SJCRH30 (cell line): ENCODE results near the gene SLC38A2. TPM values are rescaled to one million over a fixed set of nuclear protein-coding genes. Genes with fewer than 3 reads are reported as not detected.
A peak's percentile ranks its signal among the peaks of the same experiment; 100 is the strongest.

ENCODE experiments used
- DNase-seq, 2 experiments: peaks; one replicate each; pipeline ENCODE4 v3.0.0-alpha.2; 2015 to 2020
- H3K27ac ChIP-seq: fragments of 250-450 bp; sonication (Bioruptor Pico); 2 replicates; pipeline ENCODE4 v1.5.1; 2020; ENCODE audit warnings: mild to moderate bottlenecking, moderate library complexity
- H3K27me3 ChIP-seq: fragments of 250-450 bp; sonication (Bioruptor Pico); 2 replicates; pipeline ENCODE4 v1.5.1; 2020; ENCODE audit warnings: mild to moderate bottlenecking, moderate library complexity
- H3K36me3 ChIP-seq: fragments of 250-450 bp; sonication (Bioruptor Pico); 2 replicates; pipeline ENCODE4 v1.5.1; 2020; ENCODE audit warnings: mild to moderate bottlenecking, moderate library complexity
- H3K4me1 ChIP-seq: fragments of 250-450 bp; sonication (Bioruptor Pico); 2 replicates; pipeline ENCODE4 v1.5.1; 2020; ENCODE audit warnings: mild to moderate bottlenecking, moderate library complexity
- H3K4me3 ChIP-seq: fragments of 250-450 bp; sonication (Bioruptor Pico); 2 replicates; pipeline ENCODE4 v1.5.1; 2020; ENCODE audit warnings: mild to moderate bottlenecking, moderate library complexity
- H3K9me3 ChIP-seq: fragments of 250-450 bp; sonication (Bioruptor Pico); replicated peaks from 2 replicates; pipeline ENCODE4 v1.5.1; 2020; ENCODE audit warnings: mild to moderate bottlenecking, moderate library complexity
- total RNA-seq: library from RNA; depleted of rRNA; stranded (reverse); fragments of >200 nt; shearing (Covaris generic); gene quantifications from 2 replicates; pipeline ENCODE4 v1.2.3, GENCODE V29; 2014

The SLC38A2 gene
- total RNA-seq, 1 experiment from 2014 or later, result 260 TPM

DNA sequence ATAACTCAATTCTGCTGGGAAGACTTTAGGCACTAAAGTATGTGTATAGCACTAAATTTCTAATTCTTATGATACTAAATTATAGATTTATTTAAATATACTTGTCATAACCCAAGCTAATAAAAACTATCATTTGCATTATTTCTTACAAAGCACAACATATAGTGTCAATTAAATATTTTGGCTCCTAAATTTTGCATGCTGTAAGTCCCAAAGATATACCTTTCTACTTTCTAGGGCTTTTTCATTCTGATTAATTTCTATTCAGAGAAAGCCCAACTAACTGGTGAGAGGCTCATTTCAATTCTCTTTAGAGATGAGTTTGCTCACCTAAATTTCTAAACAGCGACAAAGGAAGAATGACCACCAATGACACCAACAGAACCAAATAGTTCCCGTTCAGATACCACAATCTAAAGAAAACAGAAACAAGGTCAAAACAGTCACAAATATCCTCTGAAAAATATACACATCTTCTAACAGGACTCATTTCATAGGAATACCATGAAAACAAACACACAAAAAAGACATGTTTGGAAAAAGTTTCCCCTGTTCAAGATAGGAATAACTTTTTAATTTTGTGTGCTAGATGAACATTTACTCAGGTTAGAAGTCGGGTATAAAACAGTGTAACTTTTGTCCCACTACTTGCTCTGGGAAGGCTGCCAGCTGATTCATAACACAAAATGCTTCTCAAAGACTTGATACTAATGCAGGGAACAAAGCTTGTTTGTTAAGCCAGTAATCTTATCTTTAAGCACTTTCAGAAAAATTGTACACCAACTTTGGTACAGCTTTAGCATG lies 7.6 kb downstream of the SLC38A2 start:
- no peaks in the 10 kb centered on the region for H3K9me3 ChIP-seq
- no peak overlapping the region for H3K27ac ChIP-seq
- H3K4me1 ChIP-seq, result peaks cover 47% of the 10 kb centered on the region
- H3K4me3 ChIP-seq, result no peak overlapping the region
- peak; percentile 68 to 86 for DNase-seq
- peaks cover 100% of the 10 kb centered on the region for H3K36me3 ChIP-seq
- H3K27me3 ChIP-seq, result no peaks in the 10 kb centered on the region

DNA sequence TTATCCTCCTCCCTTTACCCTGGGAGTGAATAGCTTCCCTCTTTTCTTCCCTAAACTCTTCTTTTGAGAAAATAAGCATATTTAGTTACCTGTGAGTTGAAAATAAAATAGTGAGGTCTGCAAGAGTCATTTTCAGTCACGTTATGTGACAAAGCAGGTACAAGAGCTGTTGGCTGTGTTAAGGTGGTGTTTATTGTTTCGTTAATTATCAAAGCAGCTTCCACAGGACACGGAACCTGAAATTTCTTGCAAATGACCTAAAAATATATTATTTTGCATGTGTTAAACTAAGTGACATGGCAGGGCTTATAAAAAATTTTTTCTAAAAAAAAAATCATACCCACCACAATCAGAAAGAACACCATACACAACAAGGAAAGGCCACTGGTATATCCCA lies 8.3 kb downstream of the SLC38A2 start:
- DNase-seq, result no peak
- Histone ChIP-seq H3K4me1 (peaks cover 40% of the 10 kb centered on the region), H3K4me3 (no peak overlapping the region)

DNA sequence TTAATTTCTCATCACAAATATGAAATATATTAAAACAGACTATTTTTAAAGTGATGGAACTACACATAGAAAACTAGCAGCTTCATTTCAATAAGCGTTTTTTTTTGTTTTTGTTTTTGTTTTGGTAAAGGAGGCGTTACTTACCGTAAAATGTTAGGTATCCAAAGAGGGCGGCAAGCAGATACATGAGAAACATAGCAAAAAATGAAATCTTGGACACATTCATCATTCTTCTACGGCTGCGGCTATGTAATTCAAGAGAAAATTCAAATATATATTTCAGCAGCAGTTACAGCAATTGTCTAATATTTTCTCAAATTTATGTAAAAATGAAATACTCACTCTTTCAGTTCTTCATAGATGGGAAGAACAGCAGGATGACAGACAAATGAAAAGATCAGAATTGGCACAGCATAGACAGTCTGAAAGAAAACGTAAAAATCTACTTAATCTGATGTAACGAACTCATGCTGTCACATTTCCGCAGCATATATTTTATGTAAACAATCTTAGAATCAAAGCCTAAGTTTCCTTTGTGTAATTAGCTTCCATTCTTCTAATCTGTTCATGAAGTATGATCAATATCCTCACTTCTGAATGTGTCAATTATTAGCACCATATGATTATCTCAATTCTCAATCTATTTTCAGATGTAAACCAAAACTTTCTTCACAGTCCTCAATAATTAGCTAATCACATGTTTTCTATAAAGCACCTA lies 8.8 kb downstream of the SLC38A2 start:
- H3K27ac ChIP-seq, result no peak overlapping the region
- peaks cover 100% of the 10 kb centered on the region for H3K36me3 ChIP-seq
- no peak for DNase-seq
- H3K4me1 ChIP-seq, result peaks cover 35% of the 10 kb centered on the region
- no peak overlapping the region for H3K4me3 ChIP-seq
- H3K27me3 ChIP-seq, result no peaks in the 10 kb centered on the region
- no peaks in the 10 kb centered on the region for H3K9me3 ChIP-seq

More for the DNA sequence above, 8.3 kb downstream of the SLC38A2 start:
- Histone ChIP-seq H3K9me3 (no peaks in the 10 kb centered on the region), H3K36me3 (peaks cover 100% of the 10 kb centered on the region), H3K27ac (no peak overlapping the region), H3K27me3 (no peaks in the 10 kb centered on the region)

DNA sequence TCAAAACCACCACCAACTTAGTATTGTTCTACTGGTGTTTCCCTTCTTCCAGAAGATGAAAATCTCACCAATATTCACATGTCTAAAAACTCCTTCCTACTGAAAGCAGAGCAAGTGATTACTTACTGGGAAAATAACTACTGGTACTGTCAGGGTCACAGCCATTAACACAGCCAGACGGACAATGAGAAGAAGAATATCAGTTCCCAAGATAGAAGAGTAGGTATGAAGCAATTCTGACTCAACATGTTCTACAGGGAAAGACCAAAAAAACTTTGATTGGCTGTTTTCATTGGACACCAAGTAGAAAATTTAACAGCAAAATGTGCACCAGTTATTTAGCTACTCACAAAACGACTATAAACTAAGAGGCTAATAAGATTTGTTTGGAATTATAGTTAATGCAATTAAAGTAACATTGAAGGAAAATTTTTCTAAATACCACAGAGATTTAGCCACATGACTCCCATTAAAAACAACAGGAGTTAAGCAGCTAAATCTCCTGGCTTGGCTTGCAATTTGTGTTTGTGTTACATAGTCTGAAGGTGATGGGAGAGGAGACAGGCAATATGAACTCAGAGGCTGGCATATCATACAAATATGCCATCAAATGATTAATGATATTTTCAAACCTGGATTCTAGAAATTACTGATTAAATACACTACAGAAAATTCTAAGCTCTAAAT lies 9.5 kb downstream of the SLC38A2 start:
- Histone ChIP-seq H3K27me3 (no peaks in the 10 kb centered on the region), H3K9me3 (no peaks in the 10 kb centered on the region), H3K27ac (no peak overlapping the region), H3K4me1 (peaks cover 28% of the 10 kb centered on the region), H3K36me3 (peaks cover 97% of the 10 kb centered on the region), H3K4me3 (no peak overlapping the region)
- DNase-seq, result no peak

DNA sequence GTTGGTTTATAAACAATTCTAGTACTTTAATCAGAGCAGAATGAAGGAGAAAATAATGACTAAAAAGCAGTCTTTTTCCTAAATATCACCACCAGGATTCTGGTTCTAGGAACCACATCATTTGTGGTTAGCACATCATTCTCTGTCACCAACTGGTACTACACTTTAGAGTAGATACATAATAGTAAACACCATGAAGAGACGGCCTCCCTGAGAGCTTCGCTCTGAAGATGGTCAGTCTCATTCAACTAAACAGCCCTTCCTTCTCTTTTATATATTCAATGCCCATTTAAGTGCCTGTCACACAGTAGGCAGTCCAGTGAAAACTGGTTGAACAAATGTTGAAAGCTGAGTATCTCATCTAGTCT lies 10.9 kb downstream of the SLC38A2 start:
- Histone ChIP-seq H3K27ac (no peak overlapping the region), H3K4me3 (no peak overlapping the region), H3K9me3 (no peaks in the 10 kb centered on the region), H3K4me1 (peaks cover 20% of the 10 kb centered on the region), H3K36me3 (peaks cover 83% of the 10 kb centered on the region), H3K27me3 (no peaks in the 10 kb centered on the region)
- DNase-seq, result no peak

DNA sequence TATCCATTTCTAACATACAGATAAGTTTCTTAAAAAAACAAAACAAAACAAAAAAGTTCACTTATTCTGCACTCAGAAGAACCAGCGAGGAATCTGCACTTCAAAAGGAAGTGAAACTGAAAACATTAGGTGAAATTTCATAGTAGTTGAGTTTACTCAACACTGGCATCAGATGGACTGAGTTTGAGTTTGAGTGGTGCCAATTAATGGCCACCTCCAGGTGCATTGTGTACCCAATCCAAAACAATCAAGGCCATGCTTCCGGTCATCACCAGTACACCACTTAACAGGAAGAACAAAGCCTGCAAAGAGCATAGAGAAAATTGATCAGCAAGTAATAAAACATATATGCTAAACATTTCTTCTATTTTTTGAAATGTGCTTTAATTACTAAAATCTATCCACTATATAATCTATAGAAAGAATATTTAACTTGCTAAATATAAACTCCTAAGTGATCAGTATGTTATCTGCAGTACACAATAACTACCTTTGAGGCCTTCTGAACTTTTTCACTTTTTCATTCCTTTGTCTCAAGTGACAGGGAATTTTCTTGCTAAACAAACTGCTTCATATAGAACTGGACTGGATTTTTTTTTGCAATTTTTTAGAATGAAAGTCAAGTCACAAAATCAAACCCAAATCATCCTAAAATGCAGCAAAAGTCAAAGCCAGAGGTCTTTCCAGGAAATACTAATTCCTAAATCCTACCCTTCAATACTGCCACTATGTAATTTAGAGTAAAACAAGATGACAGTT lies 11.5 kb downstream of the SLC38A2 start:
- no peaks in the 10 kb centered on the region for H3K9me3 ChIP-seq
- H3K4me3 ChIP-seq, result no peak overlapping the region
- peaks cover 14% of the 10 kb centered on the region for H3K4me1 ChIP-seq
- H3K27ac ChIP-seq, result no peak overlapping the region
- peaks cover 77% of the 10 kb centered on the region for H3K36me3 ChIP-seq
- no peaks in the 10 kb centered on the region for H3K27me3 ChIP-seq
- no peak for DNase-seq

DNA sequence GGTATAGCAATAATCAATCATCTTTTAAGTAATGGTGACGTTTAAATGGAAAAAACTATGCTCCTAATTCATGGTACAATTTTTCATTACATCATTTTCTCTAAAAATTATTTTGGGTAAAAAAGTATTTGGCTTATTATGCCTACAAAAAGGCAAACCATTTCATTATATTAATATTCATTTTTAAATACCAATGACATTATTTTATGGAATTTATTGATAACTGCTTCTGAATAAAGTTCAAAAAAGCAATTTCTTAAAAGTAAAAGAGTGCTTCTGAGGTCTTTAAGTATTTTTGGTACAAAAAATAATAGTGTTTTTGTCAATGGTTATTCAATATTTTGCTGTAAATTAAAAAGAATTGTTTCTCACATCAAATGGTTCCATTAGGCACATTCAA lies 12.2 kb downstream of the SLC38A2 start:
- no peak for DNase-seq
- Histone ChIP-seq H3K4me3 (no peak overlapping the region), H3K4me1 (peaks cover 7% of the 10 kb centered on the region), H3K27ac (no peak overlapping the region), H3K36me3 (peaks cover 70% of the 10 kb centered on the region), H3K27me3 (no peaks in the 10 kb centered on the region), H3K9me3 (no peaks in the 10 kb centered on the region)

DNA sequence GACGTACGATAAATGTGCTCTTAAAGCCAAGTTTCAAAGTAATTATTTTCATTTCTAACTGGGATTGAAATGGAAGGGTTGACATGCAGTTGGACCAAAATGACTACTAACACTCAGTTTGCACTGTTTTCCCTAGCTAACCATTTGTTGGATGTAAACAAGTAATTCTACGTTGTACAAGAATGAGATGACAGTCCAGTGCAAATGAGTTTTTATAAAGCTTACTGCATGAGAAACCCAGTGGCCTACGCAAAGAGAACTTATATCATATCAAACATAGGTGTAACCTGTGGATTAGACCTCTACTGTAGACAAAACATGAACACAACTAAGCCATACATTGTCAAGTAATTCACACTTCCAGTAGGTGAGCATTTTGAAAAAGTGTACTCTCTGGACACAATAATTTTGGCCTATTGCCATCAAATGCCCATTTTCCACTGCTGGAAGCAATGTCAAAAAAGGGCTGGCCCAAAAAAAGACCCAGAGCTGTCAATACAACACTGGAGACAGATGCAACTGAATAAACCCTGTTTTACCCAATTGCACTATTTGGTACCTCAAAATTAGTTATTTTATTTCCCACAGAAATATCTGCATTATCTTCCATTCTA lies 12.8 kb downstream of the SLC38A2 start:
- DNase-seq, result no peak
- H3K4me3 ChIP-seq, result no peak overlapping the region
- H3K36me3 ChIP-seq, result peaks cover 64% of the 10 kb centered on the region
- H3K9me3 ChIP-seq, result no peaks in the 10 kb centered on the region
- H3K27me3 ChIP-seq, result no peaks in the 10 kb centered on the region
- H3K4me1 ChIP-seq, result peaks cover under 1% of the 10 kb centered on the region
- H3K27ac ChIP-seq, result no peak overlapping the region

DNA sequence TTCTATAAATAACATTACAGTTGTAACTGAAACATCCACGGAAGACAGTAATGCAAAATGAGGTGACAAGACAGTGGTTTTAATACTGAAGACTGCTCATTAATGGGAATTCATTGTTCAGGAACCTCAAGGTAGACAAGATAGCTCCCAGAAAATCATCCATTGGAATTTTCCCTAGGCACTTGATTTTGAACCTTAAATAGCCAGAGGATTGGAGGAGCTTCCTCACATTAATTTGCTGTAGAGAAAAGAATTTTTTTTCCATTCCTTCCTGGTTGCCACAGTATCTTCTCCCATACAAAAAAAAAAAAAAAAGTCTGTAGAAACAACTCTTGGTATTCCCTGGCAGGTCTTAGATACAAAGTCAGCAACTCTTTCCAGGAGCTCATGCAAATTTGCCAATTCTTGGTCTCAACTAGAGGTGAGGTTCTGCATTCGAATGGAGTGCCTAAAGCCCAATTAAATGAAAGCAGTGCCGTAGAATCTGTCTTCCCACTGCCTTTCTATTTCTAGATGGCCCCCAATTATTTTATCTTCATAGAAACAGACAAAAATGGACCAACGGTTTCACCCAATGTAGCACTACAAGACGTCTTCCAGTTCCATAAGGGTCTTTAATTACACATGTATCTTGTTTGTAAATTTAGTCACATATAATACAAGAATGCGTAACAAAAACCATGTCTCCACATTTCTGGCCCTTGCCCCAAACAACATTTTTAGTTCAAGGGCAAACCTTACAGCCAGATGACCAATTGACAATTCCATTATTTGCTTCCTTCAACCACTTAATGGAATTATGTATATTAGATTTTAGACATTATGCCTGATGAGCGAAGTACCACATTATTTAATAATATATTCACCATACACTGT lies 13.5 kb downstream of the SLC38A2 start:
- peaks cover 56% of the 10 kb centered on the region for H3K36me3 ChIP-seq
- H3K27ac ChIP-seq, result no peak overlapping the region
- DNase-seq, result no peak
- no peak overlapping the region for H3K4me3 ChIP-seq
- no peaks in the 10 kb centered on the region for H3K27me3 ChIP-seq
- no peaks in the 10 kb centered on the region for H3K4me1 ChIP-seq
- no peaks in the 10 kb centered on the region for H3K9me3 ChIP-seq

DNA sequence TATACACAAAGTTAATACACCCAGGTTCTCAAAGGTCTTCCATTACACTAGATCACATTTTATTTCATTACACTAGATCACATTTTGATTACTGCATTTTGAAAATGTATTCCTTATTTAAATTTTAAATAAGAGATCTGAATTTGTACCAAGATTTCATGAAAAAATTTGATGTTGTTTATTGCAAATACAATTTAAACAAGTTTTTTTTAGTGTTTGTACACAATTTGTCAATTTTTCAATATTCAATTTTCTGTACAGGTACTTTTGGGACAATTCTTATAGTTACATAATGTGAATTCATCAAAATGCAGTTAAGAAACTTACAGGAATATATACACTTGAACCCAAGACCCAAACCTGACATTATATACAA lies 14.3 kb downstream of the SLC38A2 start:
- no peak for DNase-seq
- no peaks in the 10 kb centered on the region for H3K4me1 ChIP-seq
- peaks cover 49% of the 10 kb centered on the region for H3K36me3 ChIP-seq
- no peak overlapping the region for H3K27ac ChIP-seq
- H3K27me3 ChIP-seq, result no peaks in the 10 kb centered on the region
- H3K9me3 ChIP-seq, result no peaks in the 10 kb centered on the region
- no peak overlapping the region for H3K4me3 ChIP-seq

DNA sequence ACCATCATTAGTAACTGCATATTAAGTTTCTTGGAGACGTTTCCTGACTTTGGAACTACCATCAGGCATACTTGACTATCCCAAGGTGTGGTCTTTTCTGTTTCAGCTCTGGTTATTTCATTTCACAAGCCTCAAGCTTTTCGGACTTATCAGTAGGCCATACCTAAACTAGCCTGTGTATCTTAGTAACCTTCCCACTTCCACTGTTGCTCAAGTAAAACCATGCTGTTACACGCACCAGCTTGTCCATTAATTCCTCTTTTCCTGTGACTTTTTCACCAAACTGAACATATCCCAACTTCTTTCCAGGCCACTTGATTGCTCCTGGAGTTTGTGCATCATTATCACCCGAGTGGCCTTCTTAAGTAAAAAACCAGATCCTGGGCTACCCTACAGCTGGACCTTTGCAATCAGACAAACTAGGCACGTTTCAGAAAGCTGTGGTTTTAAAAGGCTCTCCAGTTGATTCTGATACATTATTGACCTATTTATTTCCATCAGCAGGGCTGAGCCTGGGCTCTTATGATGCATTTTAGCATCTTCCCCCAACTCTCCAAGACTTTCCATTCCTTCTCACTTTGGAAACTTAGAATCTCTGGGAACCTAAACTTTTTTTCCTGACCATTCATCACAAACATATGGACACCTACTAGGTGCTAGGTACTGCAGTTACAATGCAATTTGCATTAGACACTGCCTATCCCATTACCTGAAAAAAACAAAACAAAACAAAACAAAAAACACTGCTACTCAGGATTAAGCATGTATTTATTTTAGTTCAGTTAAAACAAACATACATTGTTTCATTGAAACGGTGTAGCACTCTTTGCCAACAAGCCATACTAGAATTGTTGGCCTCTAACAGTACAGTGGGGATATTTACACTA lies 14.9 kb downstream of the SLC38A2 start:
- Histone ChIP-seq H3K4me3 (no peak overlapping the region), H3K4me1 (no peaks in the 10 kb centered on the region), H3K27me3 (no peaks in the 10 kb centered on the region), H3K36me3 (peaks cover 43% of the 10 kb centered on the region), H3K9me3 (no peaks in the 10 kb centered on the region), H3K27ac (no peak overlapping the region)
- DNase-seq, result peak in 1 of 2 experiments; percentile 43

DNA sequence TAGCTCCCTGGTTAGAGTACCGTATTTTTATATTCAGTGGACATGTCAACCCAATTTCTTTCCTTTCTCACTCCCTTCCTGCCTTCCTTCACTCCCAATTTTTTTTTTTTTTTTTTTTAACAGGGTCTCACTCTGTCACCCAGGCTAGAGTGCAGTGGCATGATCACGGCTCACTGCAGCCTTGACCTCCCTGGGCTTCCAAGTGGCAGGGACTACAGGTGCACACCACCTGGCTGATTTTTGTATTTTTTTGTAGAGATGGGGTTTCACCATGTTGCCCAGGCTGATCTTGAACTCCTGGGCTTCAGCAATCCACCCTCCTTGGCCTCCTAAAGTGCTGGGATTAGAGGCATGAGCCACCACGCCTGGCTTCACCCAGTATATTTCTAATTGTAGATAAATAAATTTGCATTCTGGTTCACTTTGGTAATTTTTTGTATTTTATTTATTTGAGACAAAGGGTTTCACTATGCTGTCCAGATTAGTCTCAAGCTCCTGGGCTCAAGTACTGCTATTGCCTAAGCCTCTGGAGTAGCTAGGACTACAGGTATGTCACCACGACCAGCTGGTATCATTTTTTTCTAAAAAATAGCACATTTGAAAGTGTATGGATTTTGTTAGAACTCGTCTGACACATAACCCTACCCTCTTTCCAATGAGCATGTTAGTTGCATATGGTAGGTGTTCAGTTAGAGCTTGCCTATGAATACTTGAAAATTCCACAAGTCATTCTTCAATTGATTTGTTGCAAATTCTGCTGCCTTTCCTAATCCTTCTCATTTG lies 15.7 kb downstream of the SLC38A2 start:
- peaks cover 35% of the 10 kb centered on the region for H3K36me3 ChIP-seq

More for the DNA sequence above, 15.7 kb downstream of the SLC38A2 start:
- DNase-seq, result peak in 1 of 2 experiments; percentile 31
- no peaks in the 10 kb centered on the region for H3K4me1 ChIP-seq
- H3K4me3 ChIP-seq, result no peak overlapping the region
- no peak overlapping the region for H3K27ac ChIP-seq
- H3K27me3 ChIP-seq, result no peaks in the 10 kb centered on the region
- no peaks in the 10 kb centered on the region for H3K9me3 ChIP-seq
